Erythroblast (primary cell): ENCODE data around the gene SPDYE2.
"Not testable (repeated sequence)": the region's sequence is repeated elsewhere in the genome, so short reads cannot be mapped to it uniquely, and the experiment has no call there.

ENCODE experiments used
- DNase-seq, 2 experiments: peaks; one replicate each; lab custom pipeline; 2025; lab: John Stamatoyannopoulos, UW
- POLR2A ChIP-seq: IDR thresholded peaks from 2 replicates; pipeline ENCODE4 v1.6.1; 2011; ENCODE audit warnings: mild to moderate bottlenecking, low read length

The SPDYE2 gene

GRCh38 chr7:102535062-102535615, 15.9 kb upstream of the SPDYE2 start:
- not testable (repeated sequence) for DNase-seq

GRCh38 chr7:102540604-102541003, 10.4 kb upstream of the SPDYE2 start:
- DNase-seq: not testable (repeated sequence)

- DNase-seq: not testable (repeated sequence)
These were observed 8.9 kb upstream of the SPDYE2 start for GRCh38 chr7:102542083-102542482.

- not testable (repeated sequence) for DNase-seq
These were observed 8.3 kb upstream of the SPDYE2 start for GRCh38 chr7:102542771-102543170.

GRCh38 chr7:102543596-102543995, 7.4 kb upstream of the SPDYE2 start, which contains the start of gene UPK3BL2:
Gene UPK3BL2 (minus strand): TSS chr7:102543696. CDS start chr7:102543636, 60 bp downstream.
- not testable (repeated sequence) for DNase-seq

GRCh38 chr7:102544372-102544771, 6.7 kb upstream of the SPDYE2 start:
- not testable (repeated sequence) for DNase-seq

GRCh38 chr7:102545288-102545687, 5.7 kb upstream of the SPDYE2 start:
- DNase-seq: not testable (repeated sequence)

GRCh38 chr7:102546353-102546752, 4.7 kb upstream of the SPDYE2 start:
- DNase-seq: not testable (repeated sequence)

GRCh38 chr7:102568620-102569019, 17.6 kb downstream of the SPDYE2 start:
- not testable (repeated sequence) for DNase-seq

GRCh38 chr7:102572261-102573239, 21.5 kb downstream of the SPDYE2 start, which contains the start of gene POLR2J3:
Gene POLR2J3 (minus strand): TSS chr7:102572583. CDS start chr7:102572521, 62 bp downstream.
- peak; percentile 61 for TF ChIP-seq POLR2A
- not testable (repeated sequence) for DNase-seq

GRCh38 chr7:102574607-102575006, 23.6 kb downstream of the SPDYE2 start:
- DNase-seq: not testable (repeated sequence)

- not testable (repeated sequence) for DNase-seq
These were observed 25.3 kb downstream of the SPDYE2 start for GRCh38 chr7:102576363-102576762.

- DNase-seq: not testable (repeated sequence)
These were observed 26.6 kb downstream of the SPDYE2 start for GRCh38 chr7:102577315-102578240.

- DNase-seq: not testable (repeated sequence)
These were observed 27.5 kb downstream of the SPDYE2 start for GRCh38 chr7:102578486-102578885.

GRCh38 chr7:102581722-102582121, 30.7 kb downstream of the SPDYE2 start:
- DNase-seq: not testable (repeated sequence)

GRCh38 chr7:102583495-102583894, 32.5 kb downstream of the SPDYE2 start:
- not testable (repeated sequence) for DNase-seq

GRCh38 chr7:102589857-102590256, 38.8 kb downstream of the SPDYE2 start:
- not testable (repeated sequence) for DNase-seq

GRCh38 chr7:102592477-102593019, 41.5 kb downstream of the SPDYE2 start:
- not testable (repeated sequence) for DNase-seq

GRCh38 chr7:102593637-102594334, 42.8 kb downstream of the SPDYE2 start:
- DNase-seq: not testable (repeated sequence)

GRCh38 chr7:102596036-102596435, 45.0 kb downstream of the SPDYE2 start:
- DNase-seq: not testable (repeated sequence)
